T47D (cell line): ENCODE results near the gene TPRKB.
"Not testable (repeated sequence)": the region's sequence is repeated elsewhere in the genome, so short reads cannot be mapped to it uniquely, and the experiment has no call there.

Experiments used
- DNase-seq, 2 experiments: peaks; one replicate each; pipeline versions ENCODE4 v3.0.0 to v3.0.0-alpha.2; 2011 to 2012; ENCODE audit warnings: low read depth in 1 of 2, low spot score in 1 of 2
- JUND ChIP-seq: IDR thresholded peaks from 2 replicates; pipeline ENCODE4 v1.6.1; 2012; ENCODE audit warnings: low read depth
- in situ Hi-C: cut with HindIII; loops from 2 replicates; pipeline ENCODE4 v1.10.0; 2016; ENCODE audit warnings: low sequenced_read_pairs, low pct_unique_long_range_greater_than_20kb

Gene TPRKB

DNA sequence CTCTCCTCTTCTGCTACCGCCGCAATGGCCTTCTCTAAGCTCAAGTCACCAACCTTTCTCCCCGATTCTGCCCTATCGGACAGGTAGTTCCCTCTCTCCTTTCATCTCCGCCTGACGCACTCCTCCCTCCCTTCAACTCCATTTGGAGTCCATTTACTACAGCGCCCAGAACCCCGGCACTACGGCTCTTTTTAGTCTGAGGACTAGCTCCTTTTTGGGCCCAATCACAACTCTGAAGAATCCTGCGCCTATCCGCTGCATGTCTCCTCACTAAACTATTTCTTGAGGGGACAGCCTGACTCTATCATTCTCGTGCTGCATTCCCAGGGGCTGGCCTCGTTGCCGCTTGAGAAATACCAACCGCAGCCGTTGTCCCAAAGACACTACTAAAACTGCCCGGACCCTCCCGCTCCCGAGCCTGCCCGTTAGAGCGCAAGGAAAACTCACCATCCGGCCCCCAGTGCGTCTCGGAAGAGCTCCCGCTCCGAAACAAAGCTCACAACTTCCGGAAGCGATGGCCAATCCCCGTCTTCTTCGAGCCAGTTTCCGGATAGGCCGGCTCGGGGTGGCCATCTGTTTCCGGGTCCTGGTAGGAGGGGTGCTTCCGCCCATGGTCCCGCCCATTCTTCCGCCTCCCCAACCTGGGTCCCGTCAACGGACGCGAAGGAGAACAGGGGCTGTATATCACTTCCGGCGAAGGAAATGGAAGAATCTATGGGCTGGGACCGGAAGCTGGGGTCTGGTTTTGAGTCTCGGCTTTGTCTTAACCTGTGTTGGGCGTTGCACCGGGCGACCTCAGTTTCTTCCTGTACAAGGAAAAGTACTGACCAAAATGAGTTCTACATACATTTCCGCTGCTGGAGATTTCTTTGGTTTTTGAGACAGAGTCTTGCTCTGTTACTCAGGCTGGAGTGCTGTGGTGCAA lies at the start of gene TPRKB:
TSS of gene TPRKB (minus strand) at position 491 of the 925 bp plus-strand sequence. CDS start 2,776 bp downstream, outside the sequence.
- peak; percentile 80 to 96 for DNase-seq
- in situ Hi-C loops = no loop called here
- no peak for TF ChIP-seq JUND

DNA sequence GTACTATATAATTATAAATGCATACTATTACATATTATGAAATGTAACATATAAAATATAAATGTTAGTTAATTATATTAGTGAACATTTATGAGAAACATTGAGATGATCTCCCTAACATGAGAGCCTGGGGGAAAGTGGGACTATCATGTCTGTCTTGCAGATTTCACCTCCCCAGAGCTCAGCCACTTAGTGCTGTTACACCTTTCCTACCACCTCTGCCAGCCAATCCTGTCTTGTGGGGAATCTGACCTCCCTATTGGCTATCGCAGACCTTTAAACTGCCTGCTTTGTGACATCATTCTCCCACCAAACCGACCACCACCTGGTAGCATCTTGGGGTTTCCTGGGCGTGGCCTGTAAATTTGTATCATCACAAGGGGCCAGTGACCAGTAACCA lies 46.7 kb upstream of the TPRKB start, which contains the start of gene C2orf78:
TSS of gene C2orf78 (plus strand) at position 301 of the 400 bp plus-strand sequence. CDS start 127 bp downstream, outside the sequence.
- DNase-seq, in situ Hi-C loops: not testable (repeated sequence)

DNA sequence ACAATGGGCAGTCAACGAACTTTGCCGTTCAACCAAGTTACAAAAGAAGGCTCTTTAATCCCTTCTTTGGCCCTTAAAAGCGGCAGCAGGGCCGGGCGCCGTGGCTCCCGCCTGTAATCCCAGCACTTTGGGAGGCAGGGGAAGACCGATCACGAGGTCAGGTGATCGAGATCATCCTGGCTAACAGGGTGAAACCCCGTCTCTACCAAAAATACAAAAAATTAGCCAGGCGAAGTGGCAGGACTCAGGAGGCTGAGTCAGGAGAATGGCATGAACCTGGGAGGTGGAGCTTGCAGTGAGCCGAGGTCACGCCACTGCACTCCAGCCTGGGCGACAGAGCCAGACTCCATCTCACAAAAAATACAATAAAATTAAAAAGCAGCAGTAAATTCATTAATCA lies 46.3 kb upstream of the TPRKB start:
- not testable (repeated sequence) for DNase-seq

DNA sequence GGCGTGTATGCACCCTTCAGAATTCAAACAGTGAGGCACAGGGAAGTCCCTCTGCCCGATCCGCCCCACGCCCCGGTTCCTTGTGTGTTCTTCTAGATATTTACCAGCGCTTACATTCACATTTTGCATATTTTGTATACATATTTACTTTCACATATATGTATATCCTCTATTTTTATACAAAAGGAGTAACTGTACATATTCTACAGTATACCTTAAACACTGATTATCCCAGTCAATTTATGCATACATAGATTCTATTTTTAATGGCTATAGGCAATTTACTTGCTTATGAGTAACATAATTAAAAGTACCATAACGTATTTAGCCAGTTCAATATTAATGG lies 43.1 kb upstream of the TPRKB start:
- TF ChIP-seq JUND = no peak
- no peak for DNase-seq
- in situ Hi-C loops = no loop called here

More for the DNA sequence above, 46.3 kb upstream of the TPRKB start:
- in situ Hi-C loops = not testable (repeated sequence)

DNA sequence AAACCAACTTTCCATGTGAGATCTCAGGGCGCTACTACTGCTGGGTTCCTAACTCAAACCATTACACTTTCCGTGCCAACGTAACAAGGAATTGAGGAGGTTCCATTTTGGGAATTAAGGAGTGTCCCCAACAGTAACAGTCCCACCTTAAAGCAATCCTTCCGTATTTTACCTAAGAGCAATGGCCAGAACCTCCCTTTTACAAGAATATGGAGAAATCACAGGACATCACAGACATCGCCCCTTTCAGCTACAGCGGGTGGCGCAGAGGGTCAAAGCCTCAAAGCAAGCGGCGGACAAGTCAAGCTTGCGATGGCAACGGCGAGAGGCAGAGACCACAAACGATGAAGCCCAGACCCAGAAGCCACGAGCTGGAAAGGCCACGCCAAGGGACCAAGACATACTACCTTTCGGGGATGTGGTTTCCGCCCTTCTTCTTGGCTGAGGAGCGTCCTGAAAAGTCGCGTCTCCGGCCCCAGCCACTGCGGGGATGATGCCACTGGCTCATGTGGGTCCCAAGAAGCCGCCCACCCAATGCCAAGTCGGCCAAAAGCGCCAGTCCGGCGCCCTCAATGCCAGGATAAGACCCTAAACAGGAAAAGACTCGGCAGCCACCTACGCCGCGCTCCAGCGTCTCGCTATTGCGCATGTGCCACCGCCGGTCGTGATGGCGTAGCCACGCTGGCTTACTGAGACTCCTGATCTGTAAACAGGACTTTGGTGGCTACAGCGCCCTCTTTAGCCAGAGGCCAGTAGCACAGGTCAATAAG lies 42.5 kb upstream of the TPRKB start, which contains the start of gene DUSP11:
TSS of gene DUSP11 (minus strand) at position 637 of the 770 bp plus-strand sequence. CDS start at position 508, 129 bp downstream.
- no peak for TF ChIP-seq JUND
- in situ Hi-C loops = no loop called here
- DNase-seq = peak; percentile 77 to 92

DNA sequence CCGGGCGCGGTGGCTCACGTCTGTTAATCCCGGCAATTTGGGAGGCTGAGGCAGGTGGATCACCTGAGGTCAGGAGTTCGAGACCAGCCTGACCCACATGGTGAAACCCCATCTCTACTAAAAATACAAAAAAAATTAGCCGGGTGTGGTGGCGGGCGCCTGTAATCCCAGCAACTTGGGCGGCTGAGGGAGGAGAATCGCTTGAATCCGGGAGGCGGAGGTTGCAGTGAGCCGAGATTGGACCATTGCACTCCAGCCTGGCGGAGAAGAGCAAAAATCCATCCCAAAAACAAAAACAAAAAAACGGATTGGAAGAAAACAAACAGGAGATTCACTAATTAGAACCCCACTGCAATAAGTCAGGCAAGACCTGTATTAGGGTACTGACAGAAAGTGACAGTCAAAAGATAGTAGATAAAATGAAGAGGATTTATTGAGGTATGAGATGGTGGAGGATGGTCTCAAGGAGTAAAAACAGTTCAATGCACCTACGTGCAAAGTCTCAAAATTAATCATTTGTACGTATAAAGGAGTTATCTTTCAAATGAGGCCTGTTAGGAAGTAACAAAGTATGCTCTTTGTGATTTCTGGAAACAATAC lies 41.8 kb upstream of the TPRKB start:
- DNase-seq, in situ Hi-C loops: not testable (repeated sequence)

DNA sequence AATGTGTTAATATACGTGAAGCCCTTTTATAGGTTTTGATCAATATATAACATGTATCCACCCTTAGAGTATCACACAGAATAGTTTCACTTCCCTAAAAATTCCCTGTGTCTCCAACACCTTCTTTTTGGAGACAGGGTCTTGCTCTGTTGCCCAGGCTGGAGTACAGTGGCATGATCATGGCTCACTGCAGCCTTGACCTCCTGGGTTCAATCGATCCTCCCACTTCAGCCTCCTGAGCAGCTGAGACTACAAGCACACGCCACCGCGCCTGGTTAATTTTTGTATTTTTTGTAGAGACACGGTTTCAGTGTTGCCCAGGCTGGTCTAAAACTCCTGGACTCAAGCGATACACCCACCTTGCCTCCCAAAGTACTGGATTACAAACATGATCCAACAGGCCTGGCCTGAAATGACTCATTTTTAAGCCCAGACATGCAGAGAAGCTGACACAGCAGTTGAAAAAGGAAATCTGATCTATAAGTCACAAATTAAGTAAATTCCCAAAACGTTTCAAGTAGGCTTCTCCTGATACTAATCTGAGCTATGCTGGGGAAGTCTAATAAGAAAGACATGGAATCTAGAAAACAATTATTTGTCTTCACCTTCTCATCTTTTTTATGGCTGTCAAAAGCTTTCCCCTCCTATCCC lies 39.8 kb upstream of the TPRKB start:
- no peak for DNase-seq
- TF ChIP-seq JUND = no peak

DNA sequence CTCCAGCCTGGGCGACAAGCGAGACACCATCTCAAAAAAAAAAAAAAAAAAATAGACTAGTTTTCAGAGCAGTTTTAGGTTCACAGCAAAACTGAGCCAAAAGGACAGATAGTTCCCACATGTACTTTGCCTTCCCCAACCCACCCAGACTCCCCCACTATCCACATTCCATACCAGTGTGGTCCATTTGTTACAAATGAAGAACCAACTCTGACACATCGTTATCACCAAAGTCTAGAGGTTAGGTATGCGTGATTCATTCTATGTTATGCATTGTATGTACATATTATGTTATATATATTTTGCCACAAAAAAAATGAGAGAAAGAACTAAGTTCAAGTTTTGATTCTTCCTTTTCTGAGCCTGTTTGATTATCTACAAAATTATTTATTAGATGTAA lies 39.2 kb upstream of the TPRKB start:
- TF ChIP-seq JUND = no peak
- in situ Hi-C loops = no loop called here
- DNase-seq = no peak

More for the DNA sequence above, 39.8 kb upstream of the TPRKB start:
- in situ Hi-C loops = no loop called here

DNA sequence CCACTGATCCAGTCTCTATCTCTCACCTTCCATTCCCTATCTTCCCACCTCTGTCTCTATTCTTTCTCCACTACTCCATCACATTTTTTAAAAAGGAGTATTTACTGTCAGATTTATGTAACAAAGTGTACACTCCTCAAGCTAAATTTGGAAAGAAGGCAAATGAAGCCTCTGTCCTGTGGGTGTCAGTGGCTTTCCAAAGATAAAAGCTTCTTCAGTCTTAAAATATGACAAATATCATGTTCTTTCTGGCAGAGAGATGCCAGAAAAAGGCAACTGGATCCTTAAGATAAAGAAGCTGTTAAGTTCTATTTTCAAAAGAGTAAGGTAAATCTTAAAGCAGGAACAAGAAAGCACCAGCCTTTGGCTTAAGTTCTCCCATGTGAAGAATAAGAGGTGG lies 35.7 kb upstream of the TPRKB start:
- TF ChIP-seq JUND = no peak
- in situ Hi-C loops = no loop called here
- DNase-seq = no peak

DNA sequence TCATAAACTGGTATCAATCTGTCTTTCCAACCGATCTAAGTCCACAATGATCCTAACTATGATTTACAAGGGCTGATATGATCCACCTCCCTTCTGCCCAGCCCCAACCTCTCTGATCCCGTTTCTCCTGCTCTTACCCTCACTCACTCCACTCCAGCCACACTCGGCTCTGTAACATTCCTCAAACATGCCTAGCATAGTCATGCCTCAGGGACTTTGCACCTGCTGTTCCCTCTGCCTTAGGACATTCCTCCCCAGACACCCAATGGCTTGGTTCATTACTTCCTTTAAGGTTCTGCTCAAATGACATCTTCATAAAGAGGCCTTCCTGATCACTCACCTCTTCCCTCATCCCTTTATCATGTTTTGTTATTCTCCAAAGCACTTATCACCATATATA lies 33.6 kb upstream of the TPRKB start:
- in situ Hi-C loops = no loop called here
- DNase-seq = no peak

DNA sequence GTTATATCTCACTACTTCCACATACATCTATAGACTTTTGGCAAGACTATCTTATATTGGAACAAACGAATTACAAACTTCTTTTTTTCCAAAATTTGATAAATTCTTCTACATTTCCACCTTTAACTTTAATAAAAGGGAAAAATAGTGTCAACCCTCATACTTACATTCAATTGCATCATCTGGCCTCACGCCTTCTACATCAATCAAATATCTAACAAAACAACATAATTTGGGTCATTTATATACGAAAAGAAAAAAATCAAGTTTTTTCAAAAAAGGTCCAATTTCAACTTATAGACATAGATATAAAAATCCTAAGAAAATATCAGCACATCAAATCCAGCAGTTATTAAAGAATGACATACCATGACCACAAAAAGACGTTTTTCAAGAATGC lies 29.8 kb upstream of the TPRKB start:
- no peak for DNase-seq
- in situ Hi-C loops = no loop called here
- no peak for TF ChIP-seq JUND

More for the DNA sequence above, 33.6 kb upstream of the TPRKB start:
- TF ChIP-seq JUND = no peak

DNA sequence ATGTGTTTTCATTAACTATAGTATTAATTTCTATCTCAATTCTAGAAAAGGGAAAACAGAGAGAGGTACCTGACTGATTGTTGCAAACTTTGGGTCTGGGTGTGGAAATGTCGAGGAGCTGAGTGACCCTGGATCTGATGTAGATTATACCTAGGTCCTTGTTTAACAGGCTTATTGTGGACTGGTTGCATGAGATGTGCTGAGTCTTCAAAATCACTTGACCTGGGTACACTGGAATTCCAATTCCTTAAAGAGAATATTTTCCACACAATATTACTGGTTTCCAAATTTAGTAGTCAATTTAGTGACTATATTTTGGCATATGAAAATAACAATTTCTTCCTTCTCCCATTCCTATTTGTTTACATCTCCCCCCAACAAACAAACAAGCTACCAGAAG lies 29.2 kb upstream of the TPRKB start:
- in situ Hi-C loops = no loop called here

More for the DNA sequence above, 29.2 kb upstream of the TPRKB start:
- no peak for TF ChIP-seq JUND
- no peak for DNase-seq
